HEK293 (cell line): ENCODE results near the gene EHMT1.

Experiments used
- CTCF ChIA-PET: fragments of 350-600 bp; formaldehyde crosslinking; extraction: SDS; loops from one replicate; lab custom pipeline; 2021; ENCODE audit warnings: antibody characterized with exemption; lab: Yijun Ruan, JAX
- POLR2A ChIA-PET: fragments of 300-600 bp; formaldehyde crosslinking; extraction: SDS; loops from one replicate; lab custom pipeline; 2020; ENCODE audit warnings: antibody characterized with exemption, inconsistent platforms; lab: Yijun Ruan, JAX
- H3K27ac ChIP-seq: fragments of 200-500 bp; sonication (Bioruptor generic); 2 replicates; pipeline ENCODE4 v1.5.1; 2014; ENCODE audit warnings: low read depth, low read length, control low read depth, inconsistent platforms; ENCODE audit errors: extremely low read depth
- H3K36me3 ChIP-seq, 2 experiments: fragments of 200-500 bp in 1 of 2; sonication (Bioruptor generic) in 1 of 2; 1 replicate in 1 of 2; 2 replicates in 1 of 2; pipeline ENCODE4 v1.5.1; 2014 to 2017; ENCODE audit warnings: inconsistent platforms in 2 of 2, low read length in 2 of 2; ENCODE audit not compliant: control insufficient read depth in 2 of 2, insufficient read depth in 1 of 2
- H3K4me1 ChIP-seq: fragments of 200-500 bp; sonication (Bioruptor generic); 2 replicates; pipeline ENCODE4 v1.5.1; 2014; ENCODE audit warnings: mild to moderate bottlenecking, low read length, inconsistent platforms; ENCODE audit not compliant: control insufficient read depth, insufficient read depth
- H3K4me3 ChIP-seq: 2 replicates; pipeline ENCODE4 v1.5.1; 2011; ENCODE audit warnings: low read depth, mild to moderate bottlenecking, control low read depth, low read length, moderate library complexity
- H3K9me3 ChIP-seq: fragments of 200-500 bp; sonication (Bioruptor generic); 2 replicates; pipeline ENCODE4 v1.5.1; 2014; ENCODE audit warnings: low read depth, low read length, inconsistent platforms; ENCODE audit not compliant: control insufficient read depth, insufficient read depth
- FEZF1 ChIP-seq: fragments of 450-650 bp; formaldehyde crosslinking; IDR thresholded peaks from 2 replicates; pipeline ENCODE4 v1.5.1; 2016; ENCODE audit warnings: missing biosample characterization, missing genetic modification characterization
- HIC1 ChIP-seq: fragments of 450-650 bp; formaldehyde crosslinking; IDR thresholded peaks from 2 replicates; pipeline ENCODE4 v1.5.1; 2016; ENCODE audit warnings: missing biosample characterization, missing genetic modification characterization
- PATZ1 ChIP-seq: fragments of 450-650 bp; formaldehyde crosslinking; IDR thresholded peaks from 2 replicates; pipeline ENCODE4 v1.5.1; 2016; ENCODE audit warnings: missing biosample characterization, missing genetic modification characterization
- PRDM10 ChIP-seq: fragments of 450-650 bp; formaldehyde crosslinking; IDR thresholded peaks from 2 replicates; pipeline ENCODE4 v1.5.1; 2016; ENCODE audit warnings: missing biosample characterization, missing genetic modification characterization
- PRDM6 ChIP-seq: fragments of 450-650 bp; formaldehyde crosslinking; IDR thresholded peaks from 2 replicates; pipeline ENCODE4 v1.5.1; 2017; ENCODE audit warnings: missing biosample characterization, missing genetic modification characterization
- ZNF112 ChIP-seq: fragments of 450-650 bp; formaldehyde crosslinking; IDR thresholded peaks from 2 replicates; pipeline ENCODE4 v1.5.0; 2017; ENCODE audit warnings: missing biosample characterization, missing genetic modification characterization
- ZNF311 ChIP-seq: fragments of 450-650 bp; formaldehyde crosslinking; IDR thresholded peaks from 2 replicates; pipeline ENCODE4 v1.5.1; 2017; ENCODE audit warnings: missing biosample characterization, missing genetic modification characterization, borderline replicate concordance
- ZNF600 ChIP-seq: fragments of 450-650 bp; formaldehyde crosslinking; IDR thresholded peaks from 2 replicates; pipeline ENCODE4 v1.5.1; 2016; ENCODE audit warnings: missing biosample characterization, missing genetic modification characterization
- TF ChIP-seq, protein P1 (sequence below): fragments of 450-650 bp; formaldehyde crosslinking; IDR thresholded peaks from 2 replicates; pipeline ENCODE4 v1.5.1; 2016; ENCODE audit warnings: missing biosample characterization, missing genetic modification characterization

EHMT1 gene

GRCh38 chr9:137679249-137679648 lies 60.4 kb downstream of the EHMT1 start:
- TF ChIP-seq ZNF112 (tag by site-specific recombination): no peak
- peak; percentile 21; the same call in 1 of the 2 replicates for TF ChIP-seq FEZF1 (tag by site-specific recombination)
- TF ChIP-seq, all 188 proteins: peak for 1
- ChIA-PET POLR2A (no interaction called here), CTCF (interaction anchor here (0.7 to 1.3 kb wide), 3 partner anchors 13 to 77 kb away, joined by 4 to 6 read pairs (median 5); no protein-coding TSS in a partner anchor)
- no peak overlapping the region for H3K4me3 ChIP-seq
- H3K9me3 ChIP-seq: no peaks in the 10 kb centered on the region
- H3K27ac ChIP-seq: no peak overlapping the region
- H3K4me1 ChIP-seq: peaks cover 16% of the 10 kb centered on the region
- H3K36me3 ChIP-seq: no peaks in the 10 kb centered on the region; a peak in 1 of 3 replicates

DNA sequence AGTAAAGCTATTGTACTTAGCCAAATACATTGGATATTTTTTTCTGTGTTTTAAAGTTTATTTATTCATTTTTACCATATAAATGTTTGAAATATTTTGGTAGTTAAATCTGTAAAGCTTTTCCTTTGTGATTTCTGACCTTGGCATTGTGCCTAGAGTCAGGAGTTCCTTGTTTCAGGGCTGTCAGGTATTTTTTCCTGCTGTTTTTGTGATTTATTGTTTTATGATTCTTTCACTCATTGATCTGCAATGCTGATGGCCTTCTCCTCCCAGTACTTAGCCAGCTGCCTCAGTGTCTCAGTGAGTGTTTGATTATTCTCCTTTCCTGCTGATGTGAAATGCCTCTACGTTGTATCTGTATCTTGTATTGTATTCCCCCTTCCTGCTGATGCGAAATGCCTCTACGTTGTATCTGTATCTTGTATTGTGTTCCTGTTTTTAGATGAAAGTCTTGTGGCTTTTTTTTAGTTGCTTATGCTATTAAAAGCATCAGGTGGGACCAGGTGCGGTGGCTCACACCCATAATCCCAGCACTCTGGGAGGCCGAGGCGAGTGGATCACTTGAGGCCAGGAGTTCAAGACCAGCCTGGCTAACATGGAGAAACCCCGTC lies 61.0 kb downstream of the EHMT1 start:
- CTCF ChIA-PET: interaction anchor here (1.0 to 1.3 kb wide), 2 partner anchors 13 to 19 kb away, joined by 4 to 5 read pairs; no protein-coding TSS in a partner anchor
- TF ChIP-seq HIC1 (tag by site-specific recombination) (no peak), PRDM6 (peak; percentile 43; the same call in 1 of the 2 replicates)
- Histone ChIP-seq H3K36me3 (no peaks in the 10 kb centered on the region; a peak in 1 of 3 replicates), H3K4me1 (peaks cover 13% of the 10 kb centered on the region), H3K27ac (no peak overlapping the region), H3K4me3 (no peak overlapping the region), H3K9me3 (no peaks in the 10 kb centered on the region)
- POLR2A ChIA-PET: no interaction called here

DNA sequence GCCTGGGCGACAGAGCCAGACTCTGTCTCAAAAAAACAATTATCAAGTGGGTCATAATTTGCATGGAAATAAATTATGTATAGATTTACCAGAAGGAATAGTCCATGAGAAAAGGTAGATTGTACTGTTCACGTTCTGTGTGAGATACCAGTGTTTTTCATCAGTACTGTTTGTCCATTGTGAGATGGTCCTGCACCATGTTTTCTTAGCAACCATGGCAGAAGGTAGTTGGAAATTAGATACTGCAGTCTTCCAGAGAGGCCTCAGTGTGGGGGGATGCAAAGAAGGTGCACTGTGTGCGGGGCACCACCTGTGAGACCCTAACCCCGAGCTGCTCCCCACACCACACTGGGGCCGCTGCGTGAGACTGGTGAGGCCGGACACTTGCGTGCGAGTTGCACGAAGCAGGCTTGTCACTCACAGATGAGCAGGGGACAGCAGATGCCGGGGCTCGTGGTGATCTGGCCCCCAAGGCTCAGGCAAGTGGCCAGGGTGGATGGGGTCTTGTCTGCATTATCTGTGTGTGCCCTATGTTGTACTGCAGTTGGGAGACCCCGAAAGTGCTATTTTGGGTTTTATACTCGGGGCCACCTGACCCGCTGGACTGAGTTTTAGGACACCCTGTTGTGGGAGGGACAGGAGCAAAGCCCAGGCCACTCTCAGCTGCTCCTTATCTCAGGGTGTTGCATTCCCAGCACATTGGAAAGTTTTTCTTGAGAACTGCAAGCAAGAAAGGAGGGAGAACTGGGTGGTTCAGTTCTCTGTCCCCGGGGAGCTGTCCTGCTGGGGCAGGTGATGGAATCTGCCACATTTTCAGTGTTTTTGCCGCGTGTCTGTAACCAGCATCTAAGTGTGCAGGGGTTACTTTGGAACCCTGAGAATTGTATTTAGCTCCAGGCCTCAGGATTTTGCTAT lies 61.9 kb downstream of the EHMT1 start:
- H3K4me1 ChIP-seq: peaks cover 13% of the 10 kb centered on the region
- TF ChIP-seq ZNF600 (tag by site-specific recombination) (peak; percentile 83), ZNF311 (tag by site-specific recombination) (no peak), PATZ1 (tag by site-specific recombination) (0 out of 2 replicates have a peak, but pooled peaks have one; percentile 27), PRDM10 (tag by site-specific recombination) (peak; percentile 12; the same call in 1 of the 2 replicates)
- TF ChIP-seq, protein P1, sequence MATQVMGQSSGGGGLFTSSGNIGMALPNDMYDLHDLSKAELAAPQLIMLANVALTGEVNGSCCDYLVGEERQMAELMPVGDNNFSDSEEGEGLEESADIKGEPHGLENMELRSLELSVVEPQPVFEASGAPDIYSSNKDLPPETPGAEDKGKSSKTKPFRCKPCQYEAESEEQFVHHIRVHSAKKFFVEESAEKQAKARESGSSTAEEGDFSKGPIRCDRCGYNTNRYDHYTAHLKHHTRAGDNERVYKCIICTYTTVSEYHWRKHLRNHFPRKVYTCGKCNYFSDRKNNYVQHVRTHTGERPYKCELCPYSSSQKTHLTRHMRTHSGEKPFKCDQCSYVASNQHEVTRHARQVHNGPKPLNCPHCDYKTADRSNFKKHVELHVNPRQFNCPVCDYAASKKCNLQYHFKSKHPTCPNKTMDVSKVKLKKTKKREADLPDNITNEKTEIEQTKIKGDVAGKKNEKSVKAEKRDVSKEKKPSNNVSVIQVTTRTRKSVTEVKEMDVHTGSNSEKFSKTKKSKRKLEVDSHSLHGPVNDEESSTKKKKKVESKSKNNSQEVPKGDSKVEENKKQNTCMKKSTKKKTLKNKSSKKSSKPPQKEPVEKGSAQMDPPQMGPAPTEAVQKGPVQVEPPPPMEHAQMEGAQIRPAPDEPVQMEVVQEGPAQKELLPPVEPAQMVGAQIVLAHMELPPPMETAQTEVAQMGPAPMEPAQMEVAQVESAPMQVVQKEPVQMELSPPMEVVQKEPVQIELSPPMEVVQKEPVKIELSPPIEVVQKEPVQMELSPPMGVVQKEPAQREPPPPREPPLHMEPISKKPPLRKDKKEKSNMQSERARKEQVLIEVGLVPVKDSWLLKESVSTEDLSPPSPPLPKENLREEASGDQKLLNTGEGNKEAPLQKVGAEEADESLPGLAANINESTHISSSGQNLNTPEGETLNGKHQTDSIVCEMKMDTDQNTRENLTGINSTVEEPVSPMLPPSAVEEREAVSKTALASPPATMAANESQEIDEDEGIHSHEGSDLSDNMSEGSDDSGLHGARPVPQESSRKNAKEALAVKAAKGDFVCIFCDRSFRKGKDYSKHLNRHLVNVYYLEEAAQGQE (tag by site-specific recombination): 0 out of 2 replicates have a peak, but pooled peaks have one; percentile 45
- TF ChIP-seq, all 188 proteins: peak for 4
- Histone ChIP-seq H3K27ac (no peak overlapping the region; the same call in 1 of the 2 replicates), H3K4me3 (no peak overlapping the region), H3K9me3 (no peaks in the 10 kb centered on the region), H3K36me3 (no peaks in the 10 kb centered on the region; a peak in 1 of 3 replicates)
- ChIA-PET POLR2A (interaction anchor here (0.8 kb wide), 1 partner anchor 102 kb away, joined by 3 read pairs; the partner anchor contains the start of gene DPH7), CTCF (interaction anchor here (1.0 to 1.7 kb wide), 4 partner anchors 8 to 20 kb away, joined by 3 to 13 read pairs (median 4); no protein-coding TSS in a partner anchor)
